Heart left ventricle (tissue), 16 donors: ENCODE results near the gene NYAP2. TPM values are rescaled to one million over a fixed set of nuclear protein-coding genes. Genes with fewer than 3 reads are reported as not detected.
A peak's percentile ranks its signal among the peaks of the same experiment; 100 is the strongest.

Source experiments
- ATAC-seq, 4 donors: fragments of 200-7000 bp; cut with Tn5 transposase; one replicate each; pipeline ENCODE4 v1.9.1; 2020 to 2022; ENCODE audit warnings: moderate library complexity in 4 of 4, mild to moderate bottlenecking in 3 of 4, moderate number of reproducible peaks in 1 of 4
- DNase-seq, 5 donors: peaks; one replicate each; pipeline ENCODE4 v3.0.0-alpha.2; 2020
- H3K27ac ChIP-seq, 12 donors: fragments of 200-600 bp; sonication (generic) in 4 of 12; one replicate each; pipeline versions ENCODE4 v1.5.0 to v1.8.0; 2016 to 2022; ENCODE audit warnings: mild to moderate bottlenecking in 2 of 12
- H3K27me3 ChIP-seq, 9 donors: fragments of 200-600 bp; sonication (generic) in 2 of 9; one replicate each; pipeline versions ENCODE4 v1.5.1 to v1.8.0; 2016 to 2022; ENCODE audit warnings: mild to moderate bottlenecking in 3 of 9
- H3K36me3 ChIP-seq, 9 donors: fragments of 200-600 bp; sonication (generic) in 2 of 9; one replicate each; pipeline versions ENCODE4 v1.5.0 to v1.8.0; 2018 to 2022; ENCODE audit warnings: mild to moderate bottlenecking in 2 of 9
- H3K4me1 ChIP-seq, 12 donors: fragments of 200-600 bp; sonication (generic) in 4 of 12; one replicate each; pipeline versions ENCODE4 v1.5.0 to v1.8.0; 2016 to 2022; ENCODE audit warnings: mild to moderate bottlenecking in 3 of 12
- H3K4me3 ChIP-seq, 12 donors: fragments of 200-600 bp; sonication (generic) in 4 of 12; one replicate each; pipeline versions ENCODE4 v1.5.0 to v1.8.0; 2017 to 2022; ENCODE audit warnings: mild to moderate bottlenecking in 9 of 12, moderate library complexity in 4 of 12
- H3K9me3 ChIP-seq, 12 donors: fragments of 200-600 bp; sonication (generic) in 4 of 12; one replicate each; pipeline versions ENCODE4 v1.5.0 to v1.8.0; 2016 to 2022; ENCODE audit warnings: mild to moderate bottlenecking in 1 of 12
- POLR2A ChIP-seq, 2 donors: fragments of 450-650 bp; IDR thresholded peaks; one replicate each; pipeline ENCODE4 v1.6.1; 2017; ENCODE audit warnings: antibody characterized with exemption in 2 of 2, mild to moderate bottlenecking in 2 of 2, moderate library complexity in 2 of 2
- WGBS, 4 donors: extraction: QIAGEN DNeasy Blood & Tissue Kit in 2 of 4; methylation state at CpG; one replicate each; pipeline versions ENCODE4 v1.1.5 to v1.1.7; 2013 to 2018; 5-methylcytosine and 5-hydroxymethylcytosine counted together
- intact Hi-C, 10 donors: fragments of 100-400 bp; cut with DNase I; formaldehyde crosslinking; loops; one replicate each; pipeline versions ENCODE4 v1.11.1 to v1.14.2; 2022
- polyA plus RNA-seq, 2 donors: library from polyadenylated mRNA; stranded (reverse); fragments of 200-250 nt; gene quantifications; one replicate each; pipeline ENCODE4 v1.2.3, GENCODE V29; 2013
- total RNA-seq, 9 donors: library from RNA; depleted of rRNA in 2 of 9; stranded (reverse); fragments of >200 nt in 2 of 9; fragmentation: NEBNext Ultra II Directional in 3 of 9; extraction: Animal tissue kit (Norgen Biotek cat#: 25700) in 3 of 9; gene quantifications; one replicate each; pipeline versions ENCODE4 v1.1.0 to v1.2.4, GENCODE V29; 2016 to 2023
- TF ChIP-seq, protein P1 (sequence below), 12 donors: fragments of 200-600 bp; sonication (generic) in 4 of 12; IDR thresholded peaks; one replicate each; pipeline versions ENCODE4 v1.5.0 to v1.8.0; 2018 to 2022; ENCODE audit warnings: antibody characterized with exemption in 12 of 12, mild to moderate bottlenecking in 5 of 12
- donor health status: ischemic (EF 13 %, LVEDD 7.1; RV severe dilation, severe dysfunction).
- donor health status: healthy with polysubstance abuse.
- donor health status: DM: no; HTN: yes; CAD: no.
- donor health status: DM: no; HTN: no; CAD: no.
- donor health status: ischemic (EF 25% LVEDD 6.9; RV normal size, moderate dysfunction).
- donor health status: ischemic (EF 25% LVEDD 5.7; RV mildly dilated, moderate dysfunction).
- donor health status: healthy.
- donor health status: DM: yes; HTN: yes; CAD: no.
- donor health status: ischemic (EF 35%, LVEDD 5.7; RV mildly dilated, moderate dysfunction).
- donor health status: nonischemic (EF 11% LVEDD 7.7; RV severe dilation, severe dysfunction).
- donor health status: DM: yes; HTN: yes; CAD: no.
- donor health status: PGD.
- donor health status: ischemic (EF 29% LVEDD 5.4; RV normal size, mild dysfunction).
- donor health status: nonischemic (EF 23%, LVEDD 6.1; RV moderate dilation, normal function).

NYAP2 gene
- total and polyA plus RNA-seq, 11 donors = not detected

DNA sequence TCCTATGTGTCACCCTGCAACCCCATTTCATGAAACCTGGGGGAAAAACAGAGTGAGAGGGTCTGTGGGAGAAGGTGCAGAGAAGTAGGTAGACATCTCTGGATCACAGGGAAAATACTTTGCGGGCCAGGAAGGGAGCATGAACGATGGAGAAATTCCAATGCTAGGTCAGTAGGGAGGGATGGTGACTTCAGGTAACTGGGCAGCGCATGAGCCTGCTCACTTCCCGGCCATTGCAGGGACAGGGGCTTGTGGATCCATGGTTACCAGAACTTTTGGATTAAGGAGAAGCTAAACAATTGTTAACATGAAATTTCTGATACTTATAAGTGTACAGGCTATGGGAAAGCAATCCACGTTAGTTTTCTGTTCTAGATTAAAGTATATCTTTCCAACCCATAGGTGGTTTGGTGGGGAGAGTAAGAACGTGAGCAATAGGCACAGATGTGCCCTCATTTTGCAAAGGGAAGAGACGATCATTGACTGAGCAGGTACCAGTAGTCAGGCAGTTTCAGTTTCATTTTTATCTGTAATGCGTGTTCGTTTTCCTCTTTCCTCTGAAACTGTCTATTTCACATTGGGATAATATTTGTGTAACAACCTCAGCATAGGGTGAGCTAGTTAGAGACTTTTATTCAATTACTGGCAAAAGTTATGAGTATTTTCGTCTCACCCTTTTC lies 65.0 kb downstream of the NYAP2 start:
- TF ChIP-seq, protein P1, sequence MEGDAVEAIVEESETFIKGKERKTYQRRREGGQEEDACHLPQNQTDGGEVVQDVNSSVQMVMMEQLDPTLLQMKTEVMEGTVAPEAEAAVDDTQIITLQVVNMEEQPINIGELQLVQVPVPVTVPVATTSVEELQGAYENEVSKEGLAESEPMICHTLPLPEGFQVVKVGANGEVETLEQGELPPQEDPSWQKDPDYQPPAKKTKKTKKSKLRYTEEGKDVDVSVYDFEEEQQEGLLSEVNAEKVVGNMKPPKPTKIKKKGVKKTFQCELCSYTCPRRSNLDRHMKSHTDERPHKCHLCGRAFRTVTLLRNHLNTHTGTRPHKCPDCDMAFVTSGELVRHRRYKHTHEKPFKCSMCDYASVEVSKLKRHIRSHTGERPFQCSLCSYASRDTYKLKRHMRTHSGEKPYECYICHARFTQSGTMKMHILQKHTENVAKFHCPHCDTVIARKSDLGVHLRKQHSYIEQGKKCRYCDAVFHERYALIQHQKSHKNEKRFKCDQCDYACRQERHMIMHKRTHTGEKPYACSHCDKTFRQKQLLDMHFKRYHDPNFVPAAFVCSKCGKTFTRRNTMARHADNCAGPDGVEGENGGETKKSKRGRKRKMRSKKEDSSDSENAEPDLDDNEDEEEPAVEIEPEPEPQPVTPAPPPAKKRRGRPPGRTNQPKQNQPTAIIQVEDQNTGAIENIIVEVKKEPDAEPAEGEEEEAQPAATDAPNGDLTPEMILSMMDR (IDR thresholded peaks at IDR 0.05) = no peak
- TF ChIP-seq POLR2A (IDR thresholded peaks at IDR 0.05) = no peak
- no peak overlapping the region for H3K27ac ChIP-seq
- peak overlapping the region in 4 of 12 donors; percentile 8 to 43 (median 18) for H3K4me3 ChIP-seq
- intact Hi-C loops = no loop called here
- no peaks in the 10 kb centered on the region for H3K36me3 ChIP-seq
- 74 to 81% (median 76%) methylated on average over 10 of the region's 10 CpGs for WGBS, 4 donors
- ATAC-seq (no peak), DNase-seq (no peak)
- no peaks in the 10 kb centered on the region for H3K4me1 ChIP-seq
- H3K27me3 ChIP-seq = no peaks in the 10 kb centered on the region
- H3K9me3 ChIP-seq = no peaks in the 10 kb centered on the region

DNA sequence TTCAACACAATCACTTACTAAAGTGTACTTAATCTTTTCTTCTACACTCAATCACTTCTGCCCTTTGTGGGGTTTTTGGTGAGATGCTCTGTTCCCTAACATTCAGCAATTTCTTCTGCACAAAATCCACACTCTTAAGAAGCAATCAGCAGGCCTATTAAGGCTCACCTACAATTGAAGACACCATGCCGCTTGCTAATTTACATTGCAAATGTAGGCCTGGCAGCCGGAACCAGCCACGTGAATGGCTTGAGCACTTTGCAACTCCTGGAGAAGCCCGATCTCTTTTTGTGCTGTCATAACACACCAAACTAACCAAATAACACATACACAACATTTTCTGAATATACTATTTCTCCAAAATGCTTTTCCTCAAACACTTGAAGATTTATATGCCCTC lies 66.3 kb downstream of the NYAP2 start:
- TF ChIP-seq, protein P1 (IDR thresholded peaks at IDR 0.05) = no peak
- TF ChIP-seq POLR2A (IDR thresholded peaks at IDR 0.05) = no peak
- intact Hi-C loops = no loop called here
- H3K27me3 ChIP-seq = no peaks in the 10 kb centered on the region
- no peak overlapping the region for H3K27ac ChIP-seq
- no peaks in the 10 kb centered on the region for H3K9me3 ChIP-seq
- H3K36me3 ChIP-seq = no peaks in the 10 kb centered on the region
- H3K4me3 ChIP-seq = no peak overlapping the region
- DNase-seq (no peak), ATAC-seq (no peak)
- no peaks in the 10 kb centered on the region for H3K4me1 ChIP-seq
- 51 to 58% (median 57%) methylated on average over 4 of the region's 4 CpGs for WGBS, 4 donors

DNA sequence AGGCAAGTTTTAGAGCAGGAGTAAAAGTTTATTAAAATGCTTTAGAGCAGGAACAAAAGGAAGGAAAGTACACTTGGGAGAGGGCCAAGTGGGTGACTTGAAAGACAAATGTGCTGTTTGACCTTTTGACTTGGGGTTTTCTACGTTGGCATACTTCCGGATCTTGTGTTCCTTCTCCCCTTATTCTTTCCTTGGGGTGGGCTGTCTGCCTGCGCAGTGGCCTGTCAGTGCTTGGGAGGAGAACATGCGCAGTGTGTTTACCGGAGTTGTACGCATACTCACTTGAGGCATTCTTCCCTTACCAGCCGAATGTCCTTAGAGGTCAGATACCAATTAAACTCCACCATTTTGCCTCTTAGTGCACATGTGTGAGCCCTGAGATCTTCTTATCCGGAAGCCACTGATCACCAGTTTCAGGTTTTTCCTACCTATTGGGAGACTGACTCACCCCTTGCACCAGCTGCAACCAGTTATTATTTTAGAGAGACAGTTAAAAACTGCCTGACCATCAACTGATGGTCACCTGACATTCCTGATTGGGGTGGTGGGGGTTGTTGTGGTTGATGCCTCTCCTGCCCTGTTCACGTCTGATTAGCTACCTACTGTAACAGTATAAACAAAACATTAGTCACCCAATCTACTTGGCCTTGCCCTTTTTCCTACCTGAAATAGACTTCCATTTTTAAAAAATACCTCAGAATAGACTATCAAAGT lies 67.5 kb downstream of the NYAP2 start:
- intact Hi-C loops = no loop called here
- WGBS, 4 donors = 79 to 84% (median 82%) methylated on average over 9 of the region's 9 CpGs
- no peak overlapping the region for H3K27ac ChIP-seq
- no peak overlapping the region for H3K4me3 ChIP-seq
- no peaks in the 10 kb centered on the region for H3K36me3 ChIP-seq
- ATAC-seq (no peak), DNase-seq (no peak)
- TF ChIP-seq POLR2A (IDR thresholded peaks at IDR 0.05) = no peak
- TF ChIP-seq, protein P1 (IDR thresholded peaks at IDR 0.05) = no peak
- no peaks in the 10 kb centered on the region for H3K4me1 ChIP-seq
- no peaks in the 10 kb centered on the region for H3K9me3 ChIP-seq
- no peaks in the 10 kb centered on the region for H3K27me3 ChIP-seq

- ATAC-seq (no peak), DNase-seq (no peak)
- Histone ChIP-seq H3K27me3 (no peaks in the 10 kb centered on the region), H3K27ac (no peak overlapping the region), H3K36me3 (no peaks in the 10 kb centered on the region), H3K4me3 (no peak overlapping the region), H3K4me1 (no peaks in the 10 kb centered on the region), H3K9me3 (no peaks in the 10 kb centered on the region)
- intact Hi-C loops = no loop called here
- WGBS, 4 donors = 28 to 38% (median 32%) methylated on average over 2 of the region's 2 CpGs
- TF ChIP-seq, protein P1 (IDR thresholded peaks at IDR 0.05) = no peak
- no peak for TF ChIP-seq POLR2A (IDR thresholded peaks at IDR 0.05)
These were observed 68.6 kb downstream of the NYAP2 start for GRCh38 chr2:225468131-225468530.
